HG03520 (cell line): Measurements from ENCODE around the gene HS6ST3.

ENCODE experiments used
- ATAC-seq: cut with Tn5 transposase; IDR thresholded peaks from one replicate; pipeline ENCODE4 v1.9.1; 2021; ENCODE audit warnings: mild to moderate bottlenecking, moderate library complexity; ENCODE audit not compliant: unreplicated experiment

The HS6ST3 gene

GRCh38 chr13:96294930-96295881 lies 205.3 kb downstream of the HS6ST3 start:
- no peak for ATAC-seq

GRCh38 chr13:96297360-96297759 lies 207.5 kb downstream of the HS6ST3 start:
- no peak for ATAC-seq

GRCh38 chr13:96299235-96299634 lies 209.3 kb downstream of the HS6ST3 start:
- no peak for ATAC-seq

- no peak for ATAC-seq
Measured at GRCh38 chr13:96308568-96308967, 218.7 kb downstream of the HS6ST3 start.

- no peak for ATAC-seq
Measured at GRCh38 chr13:96314974-96315373, 225.1 kb downstream of the HS6ST3 start.

- ATAC-seq = no peak
Measured at GRCh38 chr13:96338030-96338429, 248.1 kb downstream of the HS6ST3 start.

- no peak for ATAC-seq
Measured at GRCh38 chr13:96342286-96342685, 252.4 kb downstream of the HS6ST3 start.

GRCh38 chr13:96342852-96343465 lies 253.1 kb downstream of the HS6ST3 start:
- no peak for ATAC-seq

- ATAC-seq = no peak
Measured at GRCh38 chr13:96346921-96347320, 257.0 kb downstream of the HS6ST3 start.

- ATAC-seq = no peak
Measured at GRCh38 chr13:96373597-96373996, 283.7 kb downstream of the HS6ST3 start.

- ATAC-seq = no peak
Measured at GRCh38 chr13:96377835-96378234, 287.9 kb downstream of the HS6ST3 start.

GRCh38 chr13:96379967-96380366 lies 290.1 kb downstream of the HS6ST3 start:
- ATAC-seq = no peak

GRCh38 chr13:96381681-96382080 lies 291.8 kb downstream of the HS6ST3 start:
- ATAC-seq = no peak

GRCh38 chr13:96388598-96388997 lies 298.7 kb downstream of the HS6ST3 start:
- no peak for ATAC-seq

- no peak for ATAC-seq
Measured at GRCh38 chr13:96391606-96392005, 301.7 kb downstream of the HS6ST3 start.

GRCh38 chr13:96397807-96398206 lies 307.9 kb downstream of the HS6ST3 start:
- no peak for ATAC-seq

- no peak for ATAC-seq
Measured at GRCh38 chr13:96398486-96398885, 308.6 kb downstream of the HS6ST3 start.

- no peak for ATAC-seq
Measured at GRCh38 chr13:96403241-96403640, 313.3 kb downstream of the HS6ST3 start.

- no peak for ATAC-seq
Measured at GRCh38 chr13:96403651-96404050, 313.7 kb downstream of the HS6ST3 start.

GRCh38 chr13:96415831-96416385 lies 326.0 kb downstream of the HS6ST3 start:
- no peak for ATAC-seq

- ATAC-seq = no peak
Measured at GRCh38 chr13:96417939-96418685, 328.2 kb downstream of the HS6ST3 start.
